Colonic mucosa (tissue), 4 donors: ENCODE data around the gene MRPL53. TPM values are rescaled to one million over a fixed set of nuclear protein-coding genes. Genes with fewer than 3 reads are reported as not detected.
"Not testable (repeated sequence)": the region's sequence is repeated elsewhere in the genome, so short reads cannot be mapped to it uniquely, and the experiment has no call there.

ENCODE experiments used
- DNase-seq: peaks from one replicate; pipeline ENCODE4 v3.0.0-alpha.2; 2020
- H3K27ac ChIP-seq: fragments of 200-600 bp; one replicate; pipeline ENCODE4 v1.8.0; 2021
- H3K27me3 ChIP-seq: fragments of 200-600 bp; one replicate; pipeline ENCODE4 v1.8.0; 2021
- H3K36me3 ChIP-seq: fragments of 200-600 bp; one replicate; pipeline ENCODE4 v1.8.0; 2021
- H3K4me1 ChIP-seq: fragments of 200-600 bp; one replicate; pipeline ENCODE4 v1.8.0; 2021; ENCODE audit warnings: mild to moderate bottlenecking
- H3K4me3 ChIP-seq: fragments of 200-600 bp; one replicate; pipeline ENCODE4 v1.8.0; 2021
- H3K9ac ChIP-seq, 2 donors: one replicate each; pipeline ENCODE4 v1.7.0; 2013; ENCODE audit warnings: control low read depth in 2 of 2, low read depth in 2 of 2, low read length in 2 of 2
- H3K9me3 ChIP-seq: fragments of 200-600 bp; one replicate; pipeline ENCODE4 v1.8.0; 2021
- CTCF ChIP-seq: fragments of 200-600 bp; IDR thresholded peaks from one replicate; pipeline ENCODE4 v1.8.0; 2022; ENCODE audit warnings: antibody characterized with exemption, mild to moderate bottlenecking
- intact Hi-C: fragments of 100-400 bp; cut with DNase I; formaldehyde crosslinking; loops from one replicate; pipeline ENCODE4 v1.14.1; 2022
- total RNA-seq, 2 donors: library from RNA; stranded (reverse); fragmentation: NEBNext Ultra II Directional in 1 of 2; extraction: Animal tissue kit (Norgen Biotek cat#: 25700) in 1 of 2; gene quantifications; one replicate each; pipeline ENCODE4 v1.2.1, GENCODE V29; 2021
- donor health status: healthy.
- donor health status: DM: no; HTN: no; CAD: no.
- donor health status: DM: no; HTN: no; CAD: no.

The MRPL53 gene
- total RNA-seq, 2 donors from 2014 or later: 64.6 to 90.3 TPM

- peak overlapping the region; percentile 99 for H3K4me3 ChIP-seq
- H3K9me3 ChIP-seq: no peaks in the 10 kb centered on the region
- H3K4me1 ChIP-seq: peaks cover 7% of the 10 kb centered on the region
- DNase-seq: no peak
- peak overlapping the region; percentile 81 to 83 for H3K9ac ChIP-seq
- H3K27ac ChIP-seq: peak overlapping the region; percentile 76
- no peaks in the 10 kb centered on the region for H3K36me3 ChIP-seq
- H3K27me3 ChIP-seq: no peaks in the 10 kb centered on the region
- intact Hi-C loops: no loop called here
- TF ChIP-seq CTCF: no peak
These were observed 8.1 kb downstream of the MRPL53 start for GRCh38 chr2:74464406-74464805.

GRCh38 chr2:74462786-74463105, 9.7 kb downstream of the MRPL53 start:
- H3K27ac ChIP-seq: no peak overlapping the region
- no peak for DNase-seq
- H3K9ac ChIP-seq: no peak overlapping the region
- no peak for TF ChIP-seq CTCF
- H3K27me3 ChIP-seq: no peaks in the 10 kb centered on the region
- H3K9me3 ChIP-seq: no peaks in the 10 kb centered on the region
- H3K4me1 ChIP-seq: peaks cover 7% of the 10 kb centered on the region
- H3K36me3 ChIP-seq: no peaks in the 10 kb centered on the region
- H3K4me3 ChIP-seq: no peak overlapping the region
- intact Hi-C loops: no loop called here

- H3K9ac ChIP-seq: no peak overlapping the region
- H3K27me3 ChIP-seq: no peaks in the 10 kb centered on the region
- H3K4me3 ChIP-seq: no peak overlapping the region
- TF ChIP-seq CTCF: no peak
- intact Hi-C loops: no loop called here
- DNase-seq: no peak
- H3K4me1 ChIP-seq: peaks cover 7% of the 10 kb centered on the region
- no peaks in the 10 kb centered on the region for H3K9me3 ChIP-seq
- no peak overlapping the region for H3K27ac ChIP-seq
- H3K36me3 ChIP-seq: no peaks in the 10 kb centered on the region
These were observed 10.3 kb downstream of the MRPL53 start for GRCh38 chr2:74462054-74462785.

- Histone ChIP-seq H3K4me3 (no peak overlapping the region), H3K36me3 (no peaks in the 10 kb centered on the region), H3K9me3 (no peaks in the 10 kb centered on the region), H3K27me3 (no peaks in the 10 kb centered on the region), H3K27ac (no peak overlapping the region), H3K4me1 (peaks cover 7% of the 10 kb centered on the region), H3K9ac (no peak overlapping the region)
- no peak for TF ChIP-seq CTCF
- no peak for DNase-seq
- intact Hi-C loops: no loop called here
These were observed 11.1 kb downstream of the MRPL53 start for GRCh38 chr2:74461187-74462053.

- H3K9ac ChIP-seq, intact Hi-C loops, DNase-seq, H3K36me3 ChIP-seq, H3K27ac ChIP-seq, H3K4me3 ChIP-seq, H3K27me3 ChIP-seq, H3K9me3 ChIP-seq: not testable (repeated sequence)
- H3K4me1 ChIP-seq: peaks cover 19% of the 10 kb centered on the region
These were observed 12.3 kb downstream of the MRPL53 start for GRCh38 chr2:74460187-74460586.

- H3K9me3 ChIP-seq, H3K4me3 ChIP-seq, intact Hi-C loops, H3K9ac ChIP-seq, DNase-seq, H3K36me3 ChIP-seq, H3K27me3 ChIP-seq, H3K27ac ChIP-seq: not testable (repeated sequence)
- H3K4me1 ChIP-seq: peaks cover 19% of the 10 kb centered on the region
These were observed 12.9 kb downstream of the MRPL53 start for GRCh38 chr2:74459503-74460118.
